Right lobe of liver (tissue), 4 donors: ENCODE data around the gene EMCN.

Source experiments
- CTCF ChIP-seq, 4 donors: fragments of 200-600 bp in 3 of 4; fragments of 450-650 bp in 1 of 4; IDR thresholded peaks; one replicate each; pipeline versions ENCODE4 v1.5.1 to v1.8.0; 2016 to 2022; ENCODE audit warnings: antibody characterized with exemption in 4 of 4, mild to moderate bottlenecking in 2 of 4
- POLR2A ChIP-seq: fragments of 450-650 bp; IDR thresholded peaks from one replicate; pipeline ENCODE4 v1.6.1; 2017; ENCODE audit warnings: antibody characterized with exemption, mild to moderate bottlenecking
- donor health status: DM: no; HTN: no; CAD: no.
- donor health status: DM: no; HTN: no; CAD: no.
- donor health status: DM: no; HTN: yes; CAD: no.

GRCh38 chr4:100421361-100421978 lies 96.4 kb downstream of the EMCN start:
- TF ChIP-seq CTCF (IDR thresholded peaks at IDR 0.05) = peak; percentile 16 to 42 (median 34)
- TF ChIP-seq POLR2A = no peak
